ENCODE data around the gene C2orf80.
"Not testable (repeated sequence)": the region's sequence is repeated elsewhere in the genome, so short reads cannot be mapped to it uniquely, and the experiment has no call there.

Gene C2orf80

DNA sequence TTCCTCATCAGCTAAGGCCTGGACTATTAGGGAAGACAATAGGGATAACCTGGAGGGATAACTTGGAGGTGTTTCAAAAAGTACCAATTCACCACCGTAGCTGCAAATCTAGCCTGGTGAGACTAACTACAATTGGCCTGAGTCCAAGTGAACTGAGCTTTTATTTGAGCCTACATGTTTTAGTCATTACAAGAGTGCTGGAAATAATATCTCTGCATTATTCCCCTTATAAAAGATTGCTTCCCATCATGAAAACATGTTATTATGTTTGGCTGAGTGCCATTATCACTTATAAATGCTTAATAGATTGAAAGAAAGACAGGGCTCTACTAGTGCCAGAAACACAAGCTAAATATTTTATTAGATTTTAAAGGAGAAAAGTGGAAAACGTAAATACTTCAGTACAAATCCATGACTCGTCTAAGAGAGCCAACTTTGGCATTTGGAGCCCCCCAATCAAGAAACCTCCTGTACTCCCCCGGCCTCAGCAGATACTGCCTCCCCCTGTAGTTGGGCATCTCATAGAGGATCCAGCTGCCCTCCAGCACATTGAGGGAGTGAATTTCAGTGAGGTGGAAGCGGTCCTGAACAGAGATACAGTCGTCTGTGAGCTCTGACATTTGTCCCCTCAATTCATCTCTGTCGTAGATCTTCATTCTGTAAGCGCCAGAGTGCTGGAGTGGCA is 47.4 kb downstream of the C2orf80 start:
- Mint-ChIP-seq H3K36me3 (ENCODE audit: insufficient read depth) (no peaks in the 10 kb centered on the region), H3K4me1 (no peaks in the 10 kb centered on the region), H3K4me3 (no peak overlapping the region), H3K27me3 (no peaks in the 10 kb centered on the region), H3K27ac (ENCODE audit: low read depth) (no peak overlapping the region), H3K9me3 (no peaks in the 10 kb centered on the region)
- no peak for ATAC-seq (replicated peaks; ENCODE audit: extremely low read depth, poor library complexity, severe bottlenecking)
- DNase-seq (ENCODE audit: low spot score in 2 of 2), result no peak

DNA sequence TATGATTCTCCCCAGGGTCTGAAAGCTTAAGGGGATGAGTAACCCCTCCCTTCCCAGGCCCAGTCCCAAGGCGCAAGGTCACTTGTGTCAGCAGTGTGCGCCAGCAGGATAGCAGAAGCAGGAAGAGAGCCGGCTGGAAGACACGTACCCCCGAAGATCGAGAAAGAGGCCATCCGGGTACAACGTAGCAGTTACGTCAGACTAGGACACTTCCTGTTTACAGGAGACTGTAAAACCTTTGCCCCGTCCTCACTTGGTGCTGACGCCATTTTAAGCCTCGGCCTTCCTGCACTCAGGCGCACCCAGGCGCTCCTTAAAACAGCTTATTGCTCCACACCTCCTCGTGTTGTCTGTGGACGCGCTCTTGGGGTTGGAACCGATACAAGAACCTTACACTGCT is 50.4 kb downstream of the C2orf80 start:
- no peak overlapping the region for H3K4me3 Mint-ChIP-seq
- no peaks in the 10 kb centered on the region for H3K9me3 Mint-ChIP-seq
- H3K27ac Mint-ChIP-seq (ENCODE audit: low read depth), result no peak overlapping the region
- peaks cover 6% of the 10 kb centered on the region for H3K4me1 Mint-ChIP-seq
- H3K27me3 Mint-ChIP-seq, result no peaks in the 10 kb centered on the region
- no peak for DNase-seq (ENCODE audit: low spot score in 2 of 2)
- no peaks in the 10 kb centered on the region for H3K36me3 Mint-ChIP-seq (ENCODE audit: insufficient read depth)
- ATAC-seq (replicated peaks; ENCODE audit: extremely low read depth, poor library complexity, severe bottlenecking), result no peak

DNA sequence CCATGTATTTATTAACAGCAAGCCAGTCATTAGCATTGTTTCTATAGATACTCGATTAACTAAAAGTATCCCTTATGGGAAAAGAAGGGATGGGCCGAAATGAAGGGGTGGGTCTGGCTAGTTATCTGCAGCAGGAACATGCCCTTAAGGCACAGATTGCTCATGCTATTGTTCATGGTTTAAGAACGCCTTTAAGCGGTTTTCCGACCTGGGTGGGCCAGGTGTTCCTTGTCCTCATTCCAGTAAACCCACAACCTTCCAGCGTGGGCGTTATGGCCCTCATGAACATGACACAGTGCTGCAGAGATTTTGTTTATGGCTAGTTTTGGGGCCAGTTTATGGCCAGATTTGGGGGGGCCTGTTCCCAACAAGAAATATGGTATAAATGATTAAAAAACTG is 51.5 kb downstream of the C2orf80 start:
- H3K4me1 Mint-ChIP-seq; H3K9me3 Mint-ChIP-seq; H3K4me3 Mint-ChIP-seq; ATAC-seq (replicated peaks; ENCODE audit: extremely low read depth, poor library complexity, severe bottlenecking); H3K27me3 Mint-ChIP-seq; H3K36me3 Mint-ChIP-seq (ENCODE audit: insufficient read depth); H3K27ac Mint-ChIP-seq (ENCODE audit: low read depth); DNase-seq (ENCODE audit: low spot score in 2 of 2): not testable (repeated sequence)

DNA sequence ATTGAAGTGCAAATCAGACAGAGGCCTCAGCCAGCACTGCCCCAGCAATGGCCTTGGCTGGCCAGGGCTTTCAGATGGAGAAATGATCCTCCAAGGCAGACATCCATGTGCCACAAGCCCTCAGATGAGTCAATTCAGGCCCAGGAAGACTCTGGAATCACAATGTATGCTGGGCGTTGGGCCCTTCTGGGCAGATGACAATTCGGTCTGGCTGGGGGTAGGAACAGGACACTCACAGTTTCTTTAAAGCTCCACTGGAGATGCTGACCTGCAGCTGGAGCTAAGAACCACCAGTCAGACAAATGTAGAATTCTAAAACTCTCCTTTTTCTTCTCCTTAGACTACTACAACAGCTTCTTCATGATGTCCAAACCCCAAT is 53.1 kb downstream of the C2orf80 start:
- Mint-ChIP-seq H3K4me1 (peaks cover 6% of the 10 kb centered on the region), H3K36me3 (ENCODE audit: insufficient read depth) (no peaks in the 10 kb centered on the region), H3K4me3 (no peak overlapping the region), H3K9me3 (no peaks in the 10 kb centered on the region), H3K27me3 (peaks cover 8% of the 10 kb centered on the region), H3K27ac (ENCODE audit: low read depth) (no peak overlapping the region)
- ATAC-seq (replicated peaks; ENCODE audit: extremely low read depth, poor library complexity, severe bottlenecking) (no peak), DNase-seq (ENCODE audit: low spot score in 2 of 2) (no peak)

DNA sequence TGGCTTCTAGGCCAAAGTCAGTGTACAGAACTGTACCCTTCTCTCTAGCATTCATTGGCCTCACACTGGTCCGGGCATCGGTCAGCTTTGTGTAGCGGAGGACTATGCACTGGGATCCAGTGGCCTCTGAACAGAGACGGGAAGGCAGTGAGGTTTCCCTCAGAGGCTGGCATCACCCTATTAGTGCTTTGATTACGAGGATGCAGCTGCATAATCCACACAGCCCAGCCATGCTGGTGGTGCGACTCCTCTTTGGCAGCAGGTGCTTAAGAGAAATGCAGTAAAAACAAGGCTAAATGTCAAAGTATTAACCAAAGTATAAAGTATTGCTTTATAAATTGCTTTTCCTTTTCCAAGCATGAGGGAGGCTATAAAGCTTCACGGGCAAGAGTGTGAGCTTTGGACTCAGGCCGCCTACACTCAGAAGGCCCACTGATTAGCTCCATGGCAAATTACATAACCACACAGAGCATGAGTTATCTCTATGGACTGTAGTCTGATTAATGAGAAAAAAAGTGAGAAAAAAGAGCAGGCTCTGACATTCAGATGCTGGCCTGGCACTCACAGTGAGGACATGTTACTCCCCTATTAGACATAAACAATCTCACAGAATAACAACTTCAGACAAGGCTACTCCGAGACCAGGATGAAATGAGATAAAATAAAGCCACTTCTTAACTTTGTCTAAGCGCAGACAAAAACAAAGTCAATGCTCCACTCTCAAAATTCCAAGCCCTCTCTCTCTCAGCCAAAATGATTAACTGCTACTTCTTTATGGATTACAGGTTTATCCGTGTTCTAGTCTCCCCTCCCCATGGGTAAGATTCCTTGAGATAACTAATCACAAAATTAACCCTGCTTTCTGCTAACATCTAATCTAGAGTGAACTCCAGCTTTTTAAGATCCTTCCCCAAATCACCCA is 53.8 kb downstream of the C2orf80 start:
- Mint-ChIP-seq H3K27ac (ENCODE audit: low read depth) (no peak overlapping the region), H3K4me1 (peaks cover 6% of the 10 kb centered on the region), H3K9me3 (no peaks in the 10 kb centered on the region), H3K27me3 (peaks cover 8% of the 10 kb centered on the region), H3K4me3 (no peak overlapping the region), H3K36me3 (ENCODE audit: insufficient read depth) (no peaks in the 10 kb centered on the region)
- DNase-seq (ENCODE audit: low spot score in 2 of 2) (no peak), ATAC-seq (replicated peaks; ENCODE audit: extremely low read depth, poor library complexity, severe bottlenecking) (no peak)

DNA sequence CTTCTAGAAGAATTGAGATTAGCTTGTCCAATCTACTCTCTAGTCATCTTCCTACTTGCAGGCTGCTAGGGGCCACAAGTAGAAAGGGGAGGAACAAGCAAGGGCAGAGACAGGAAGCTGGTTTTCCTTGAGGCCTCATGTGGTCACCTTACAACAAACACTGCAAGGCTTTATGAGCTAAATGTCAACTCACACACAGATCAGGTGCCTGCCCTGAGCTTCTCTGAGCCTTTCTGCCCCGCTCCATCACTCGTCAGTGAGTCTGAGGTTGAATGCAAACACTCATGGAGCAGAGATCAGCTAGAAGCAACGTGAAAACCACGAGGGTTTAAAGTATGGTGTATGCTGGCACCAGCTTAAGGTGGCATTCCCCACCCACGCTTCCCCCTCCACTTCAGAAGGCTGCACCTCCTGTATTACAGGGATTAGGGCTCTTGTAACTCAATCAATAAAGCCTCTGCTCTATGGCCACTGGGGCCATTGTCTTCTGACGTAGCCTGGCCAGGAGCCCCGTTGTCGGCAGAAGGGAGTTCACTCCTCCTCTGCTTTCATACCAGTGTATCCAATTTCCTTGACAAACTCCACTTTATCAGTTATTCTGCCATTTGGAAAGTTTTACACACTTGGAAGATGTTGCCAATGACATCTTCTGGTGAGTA is 54.8 kb downstream of the C2orf80 start:
- DNase-seq (ENCODE audit: low spot score in 2 of 2) (no peak), ATAC-seq (replicated peaks; ENCODE audit: extremely low read depth, poor library complexity, severe bottlenecking) (no peak)
- H3K4me1 Mint-ChIP-seq, result peaks cover 6% of the 10 kb centered on the region
- H3K27ac Mint-ChIP-seq (ENCODE audit: low read depth), result no peak overlapping the region
- H3K4me3 Mint-ChIP-seq, result no peak overlapping the region
- H3K36me3 Mint-ChIP-seq (ENCODE audit: insufficient read depth), result no peaks in the 10 kb centered on the region
- H3K27me3 Mint-ChIP-seq, result peaks cover 8% of the 10 kb centered on the region
- no peaks in the 10 kb centered on the region for H3K9me3 Mint-ChIP-seq

DNA sequence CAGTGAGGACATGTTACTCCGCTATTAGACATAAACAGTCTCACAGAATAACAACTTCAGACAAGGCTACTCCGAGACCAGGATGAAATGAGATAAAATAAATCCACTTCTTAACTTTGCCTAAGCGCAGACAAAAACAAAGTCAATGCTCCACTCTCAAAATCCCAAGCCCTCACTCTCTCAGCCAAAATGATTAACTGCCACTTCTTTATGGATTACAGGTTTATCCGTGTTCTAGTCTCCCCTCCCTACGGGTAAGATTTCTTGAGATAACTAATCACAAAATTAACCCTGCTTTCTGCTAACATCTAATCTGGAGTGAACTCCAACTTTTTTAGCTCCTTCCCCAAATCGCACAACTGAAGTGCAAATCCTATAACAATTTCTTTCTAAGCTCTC is 59.1 kb downstream of the C2orf80 start:
- Mint-ChIP-seq H3K27me3 (peaks cover 13% of the 10 kb centered on the region), H3K36me3 (ENCODE audit: insufficient read depth) (no peaks in the 10 kb centered on the region), H3K4me1 (peaks cover 6% of the 10 kb centered on the region), H3K9me3 (no peaks in the 10 kb centered on the region), H3K27ac (ENCODE audit: low read depth) (no peak overlapping the region), H3K4me3 (no peak overlapping the region)
- no peak for DNase-seq (ENCODE audit: low spot score in 2 of 2)
- ATAC-seq (replicated peaks; ENCODE audit: extremely low read depth, poor library complexity, severe bottlenecking), result no peak

DNA sequence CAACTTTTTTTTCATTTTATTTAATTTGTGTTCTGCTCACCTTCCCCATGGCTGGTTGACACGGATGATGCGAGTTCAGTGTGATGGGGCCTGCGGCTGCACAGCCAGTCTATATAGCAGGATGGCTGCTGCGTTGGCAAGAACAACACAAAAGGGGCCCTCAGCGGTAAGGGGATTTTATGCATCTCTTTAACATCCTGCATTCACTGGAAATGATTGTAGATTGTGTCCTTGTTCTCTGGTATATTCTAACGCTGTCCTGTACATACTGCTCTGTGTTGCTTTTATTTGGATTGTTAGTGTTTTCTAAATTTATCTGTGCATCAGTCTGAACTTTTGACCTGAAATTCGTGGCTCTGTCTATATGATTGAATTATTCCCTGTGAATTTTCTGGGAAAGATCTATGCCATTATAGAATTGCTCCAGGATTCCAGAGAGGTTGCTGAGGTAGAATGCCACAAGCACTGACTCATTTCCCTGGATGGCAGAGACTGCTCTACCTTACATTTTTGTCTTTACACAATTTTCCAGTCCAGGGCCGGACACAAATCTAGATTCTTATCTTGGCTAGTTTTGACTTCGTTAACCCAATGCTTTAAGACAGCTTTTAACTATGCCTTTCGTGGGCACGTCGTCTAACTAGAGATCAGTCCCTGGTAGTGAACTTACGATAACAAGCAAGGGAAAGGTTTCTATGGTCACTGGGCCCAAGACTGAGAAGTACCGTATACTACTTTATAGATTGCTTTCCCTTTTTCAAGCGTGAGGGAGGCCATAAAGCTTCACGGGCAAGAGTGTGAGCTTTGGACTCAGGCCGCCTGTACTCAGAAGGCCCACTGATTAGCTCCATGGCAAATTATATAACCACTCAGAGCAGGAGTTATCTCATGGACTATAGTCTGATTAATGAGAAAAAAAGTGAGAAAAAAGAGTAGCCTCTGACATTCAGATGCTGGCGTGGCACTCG is 59.8 kb downstream of the C2orf80 start, which contains the start of gene CRYGC:
Gene CRYGC, minus strand, starts transcription at position 85 of the 968 bp plus-strand sequence. Its CDS starts 36 bp downstream, at position 49.
- Mint-ChIP-seq H3K36me3 (ENCODE audit: insufficient read depth) (no peaks in the 10 kb centered on the region), H3K4me1 (peaks cover 1% of the 10 kb centered on the region), H3K9me3 (no peaks in the 10 kb centered on the region), H3K27me3 (peaks cover 20% of the 10 kb centered on the region), H3K4me3 (no peak within 1 kb of the TSS), H3K27ac (ENCODE audit: low read depth) (no peak within 1 kb of the TSS)
- no peak for ATAC-seq (replicated peaks; ENCODE audit: extremely low read depth, poor library complexity, severe bottlenecking)
- DNase-seq (ENCODE audit: low spot score in 2 of 2), result no peak

DNA sequence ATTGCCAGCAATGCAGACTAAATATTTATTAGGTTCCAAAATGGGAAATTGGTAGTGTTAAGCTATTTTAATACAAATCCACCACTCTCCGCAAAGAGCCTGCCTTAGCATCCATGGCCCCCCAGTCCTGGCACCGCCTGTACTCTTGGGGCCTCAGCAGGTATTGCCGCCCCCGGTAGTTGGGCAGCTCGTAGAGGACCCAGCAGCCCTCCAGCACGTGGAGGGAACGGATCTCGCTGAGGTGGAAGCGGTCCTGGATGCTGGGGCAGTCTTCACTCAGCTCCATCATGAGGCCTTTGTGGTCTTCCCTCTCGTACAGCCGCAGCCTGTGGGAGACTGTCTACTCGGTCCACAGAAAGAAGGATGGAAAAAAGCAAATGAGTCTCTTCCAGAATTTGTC is 61.7 kb downstream of the C2orf80 start:
- H3K27ac Mint-ChIP-seq (ENCODE audit: low read depth), result no peak overlapping the region
- peaks cover 35% of the 10 kb centered on the region for H3K27me3 Mint-ChIP-seq

DNA sequence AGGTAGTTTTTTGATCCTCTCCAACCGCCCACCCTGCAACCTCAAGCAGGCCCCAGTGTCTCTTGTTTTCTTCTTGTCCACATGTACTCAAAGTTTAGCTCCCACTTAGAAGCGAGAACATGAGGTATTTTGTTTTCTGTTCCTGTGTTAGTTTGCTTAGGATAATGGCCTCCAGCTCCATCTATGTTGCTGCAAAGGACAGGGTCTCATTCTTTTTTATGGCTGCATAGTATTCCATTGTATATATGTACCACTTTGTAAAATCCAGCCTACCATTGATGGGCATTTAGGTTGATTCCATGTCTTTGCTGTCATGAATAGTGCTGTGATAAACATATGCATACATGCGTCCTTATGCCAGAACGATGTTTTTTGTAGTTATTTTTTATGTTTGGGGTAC is 62.7 kb downstream of the C2orf80 start:
- ATAC-seq (replicated peaks; ENCODE audit: extremely low read depth, poor library complexity, severe bottlenecking), result no peak
- DNase-seq (ENCODE audit: low spot score in 2 of 2), result no peak
- H3K27ac Mint-ChIP-seq (ENCODE audit: low read depth), result no peak overlapping the region
- H3K4me1 Mint-ChIP-seq, result peaks cover 10% of the 10 kb centered on the region
- H3K27me3 Mint-ChIP-seq, result peaks cover 30% of the 10 kb centered on the region
- no peaks in the 10 kb centered on the region for H3K36me3 Mint-ChIP-seq (ENCODE audit: insufficient read depth)
- no peaks in the 10 kb centered on the region for H3K9me3 Mint-ChIP-seq
- H3K4me3 Mint-ChIP-seq, result no peak overlapping the region

More for the DNA sequence above, 61.7 kb downstream of the C2orf80 start:
- no peak for DNase-seq (ENCODE audit: low spot score in 2 of 2)
- H3K4me1 Mint-ChIP-seq, result peaks cover 10% of the 10 kb centered on the region
- no peaks in the 10 kb centered on the region for H3K9me3 Mint-ChIP-seq
- ATAC-seq (replicated peaks; ENCODE audit: extremely low read depth, poor library complexity, severe bottlenecking), result no peak
- H3K36me3 Mint-ChIP-seq (ENCODE audit: insufficient read depth), result no peaks in the 10 kb centered on the region
- no peak overlapping the region for H3K4me3 Mint-ChIP-seq

DNA sequence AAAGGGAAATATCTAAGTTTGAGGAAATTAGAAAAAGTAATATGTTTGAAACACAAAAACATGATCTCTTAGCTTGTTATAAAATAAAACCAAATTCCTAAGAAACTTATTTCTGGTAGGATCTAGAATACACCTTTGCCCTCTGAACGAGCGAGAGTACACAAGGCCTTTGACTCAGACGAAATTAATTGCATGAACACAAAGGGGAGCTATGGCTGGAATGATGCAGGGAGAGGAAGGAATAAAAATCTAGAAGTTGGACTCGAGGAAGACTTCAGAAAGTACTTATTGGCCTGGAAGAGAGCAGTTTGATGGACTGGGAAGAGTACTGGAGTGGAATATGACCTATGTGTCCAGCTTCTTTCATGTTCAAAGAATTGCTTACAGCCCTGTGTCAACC is 64.6 kb downstream of the C2orf80 start:
- peaks cover 10% of the 10 kb centered on the region for H3K4me1 Mint-ChIP-seq
- no peak for DNase-seq (ENCODE audit: low spot score in 2 of 2)
- no peak overlapping the region for H3K27ac Mint-ChIP-seq (ENCODE audit: low read depth)
- H3K27me3 Mint-ChIP-seq, result peaks cover 41% of the 10 kb centered on the region
- H3K9me3 Mint-ChIP-seq, result no peaks in the 10 kb centered on the region
- no peaks in the 10 kb centered on the region for H3K36me3 Mint-ChIP-seq (ENCODE audit: insufficient read depth)
- no peak overlapping the region for H3K4me3 Mint-ChIP-seq
- ATAC-seq (replicated peaks; ENCODE audit: extremely low read depth, poor library complexity, severe bottlenecking), result no peak
